Stimulated activated effector memory CD8-positive, alpha-beta T cell treated with anti-CD3 and anti-CD28 coated beads, Interleukin-12 subunit alpha, Interleukin-12 subunit beta, amount 100 ng/mL, for 72 hours (primary cell): ENCODE measurements around the gene PHACTR3.

ENCODE experiments used
- ATAC-seq: fragments of 150-1000 bp; cut with Tn5 transposase; 2 replicates; pipeline ENCODE4 v1.10.0; 2021
- DNase-seq, 2 donors: peaks; one replicate each; pipeline ENCODE4 v3.0.0; 2021 to 2022; ENCODE audit warnings: low spot score in 2 of 2
- H3K27ac Mint-ChIP-seq: one replicate; pipeline ENCODE4 v1.8.0; 2022; ENCODE audit warnings: mild to moderate bottlenecking, mixed read lengths
- H3K36me3 Mint-ChIP-seq: one replicate; pipeline ENCODE4 v1.8.0; 2022; ENCODE audit warnings: mild to moderate bottlenecking, mixed read lengths
- H3K4me1 Mint-ChIP-seq: one replicate; pipeline ENCODE4 v1.8.0; 2022; ENCODE audit warnings: mixed read lengths
- H3K4me3 Mint-ChIP-seq: one replicate; pipeline ENCODE4 v1.8.0; 2022; ENCODE audit warnings: mild to moderate bottlenecking, mixed read lengths
- H3K9me3 Mint-ChIP-seq: one replicate; pipeline ENCODE4 v1.8.0; 2022; ENCODE audit warnings: mixed read lengths

PHACTR3 gene

GRCh38 chr20:59660471-59660870 is 56.1 kb downstream of the PHACTR3 start:
- Mint-ChIP-seq H3K9me3 (peaks cover 37% of the 10 kb centered on the region), H3K27ac (no peak overlapping the region), H3K36me3 (no peaks in the 10 kb centered on the region), H3K4me3 (no peak overlapping the region), H3K4me1 (no peaks in the 10 kb centered on the region)
- ATAC-seq (no peak), DNase-seq (no peak)

GRCh38 chr20:59661153-59661552 is 56.8 kb downstream of the PHACTR3 start:
- no peak for DNase-seq

DNA sequence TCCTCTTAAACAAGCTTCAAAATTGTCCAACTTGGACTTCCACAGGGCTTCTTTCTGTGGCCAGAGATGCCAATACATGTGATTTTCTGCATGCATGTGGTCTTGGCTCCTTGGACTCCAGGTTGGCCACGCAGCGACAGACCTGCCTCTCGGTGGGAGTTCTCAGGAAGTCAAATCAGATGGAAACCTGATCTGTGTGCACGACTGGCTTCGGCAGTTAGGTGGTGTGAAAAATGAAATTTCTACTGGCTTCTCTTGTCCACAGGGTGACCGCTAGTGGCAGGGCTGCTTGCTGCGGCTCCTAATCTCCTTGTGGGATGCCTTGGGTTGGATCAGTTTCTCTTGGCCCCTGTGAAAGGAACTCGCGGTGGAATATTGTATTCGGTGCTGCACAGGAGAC is 57.3 kb downstream of the PHACTR3 start:
- Mint-ChIP-seq H3K9me3 (peaks cover 29% of the 10 kb centered on the region), H3K4me3 (no peak overlapping the region), H3K4me1 (no peaks in the 10 kb centered on the region), H3K36me3 (no peaks in the 10 kb centered on the region), H3K27ac (no peak overlapping the region)
- DNase-seq, result no peak
- no peak for ATAC-seq

More at GRCh38 chr20:59661153-59661552, 56.8 kb downstream of the PHACTR3 start:
- no peaks in the 10 kb centered on the region for H3K36me3 Mint-ChIP-seq
- peaks cover 33% of the 10 kb centered on the region for H3K9me3 Mint-ChIP-seq
- no peak overlapping the region for H3K4me3 Mint-ChIP-seq
- no peak overlapping the region for H3K27ac Mint-ChIP-seq
- no peaks in the 10 kb centered on the region for H3K4me1 Mint-ChIP-seq
- ATAC-seq, result no peak

- H3K27ac Mint-ChIP-seq, result no peak overlapping the region
- no peak for ATAC-seq
- no peak for DNase-seq
Measured at GRCh38 chr20:59662161-59662560, 57.8 kb downstream of the PHACTR3 start.

DNA sequence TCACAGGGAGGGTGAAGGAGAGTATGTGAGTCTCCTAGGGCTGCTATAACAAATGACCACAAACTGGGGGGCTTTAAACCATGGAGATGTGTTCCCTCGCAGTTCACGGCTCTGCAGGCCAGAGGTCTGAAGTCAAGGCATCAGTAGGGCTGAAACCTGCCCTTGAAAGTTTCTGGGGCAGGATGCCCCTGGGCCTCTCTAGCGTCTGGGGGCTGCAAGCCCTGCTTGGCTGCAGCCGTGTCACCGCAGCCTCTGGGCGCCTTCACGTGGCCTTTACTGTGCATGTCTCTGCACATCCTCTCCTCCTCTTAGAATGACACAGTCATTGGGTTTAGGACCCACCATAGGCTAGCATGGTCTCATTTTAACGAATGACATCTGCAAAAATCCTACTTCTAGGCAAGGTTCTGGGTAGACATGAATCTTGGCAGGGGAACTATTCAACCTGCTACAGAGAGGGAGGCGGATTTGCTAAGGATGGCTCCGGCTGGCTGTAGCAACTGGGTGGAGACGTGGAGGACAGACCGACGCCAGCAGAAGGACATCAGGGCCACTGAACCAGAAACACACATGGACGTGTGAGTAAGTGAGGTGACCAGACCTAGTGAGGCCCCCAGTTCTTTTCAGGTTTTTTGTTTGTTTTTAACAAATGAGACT is 58.6 kb downstream of the PHACTR3 start:
- DNase-seq, result no peak
- H3K4me3 Mint-ChIP-seq, result no peak overlapping the region
- ATAC-seq, result no peak
- H3K36me3 Mint-ChIP-seq, result no peaks in the 10 kb centered on the region
- no peak overlapping the region for H3K27ac Mint-ChIP-seq
- no peaks in the 10 kb centered on the region for H3K4me1 Mint-ChIP-seq
- peaks cover 16% of the 10 kb centered on the region for H3K9me3 Mint-ChIP-seq

More at GRCh38 chr20:59662161-59662560, 57.8 kb downstream of the PHACTR3 start:
- Mint-ChIP-seq H3K9me3 (peaks cover 24% of the 10 kb centered on the region), H3K36me3 (no peaks in the 10 kb centered on the region), H3K4me3 (no peak overlapping the region), H3K4me1 (no peaks in the 10 kb centered on the region)

GRCh38 chr20:59663513-59664060 is 59.2 kb downstream of the PHACTR3 start:
- H3K4me1 Mint-ChIP-seq, result no peaks in the 10 kb centered on the region
- no peak overlapping the region for H3K4me3 Mint-ChIP-seq
- H3K36me3 Mint-ChIP-seq, result no peaks in the 10 kb centered on the region
- H3K9me3 Mint-ChIP-seq, result peaks cover 10% of the 10 kb centered on the region
- ATAC-seq, result no peak
- no peak for DNase-seq
- H3K27ac Mint-ChIP-seq, result no peak overlapping the region

- Mint-ChIP-seq H3K36me3 (no peaks in the 10 kb centered on the region), H3K4me1 (no peaks in the 10 kb centered on the region), H3K4me3 (no peak overlapping the region), H3K9me3 (peaks cover 4% of the 10 kb centered on the region), H3K27ac (no peak overlapping the region)
- no peak for ATAC-seq
- DNase-seq, result no peak
Measured at GRCh38 chr20:59664421-59664941, 60.1 kb downstream of the PHACTR3 start.

GRCh38 chr20:59665656-59666555 is 61.6 kb downstream of the PHACTR3 start:
- Mint-ChIP-seq H3K4me3 (no peak overlapping the region), H3K4me1 (no peaks in the 10 kb centered on the region), H3K27ac (no peak overlapping the region), H3K36me3 (no peaks in the 10 kb centered on the region), H3K9me3 (no peaks in the 10 kb centered on the region)
- ATAC-seq (no peak), DNase-seq (no peak)

DNA sequence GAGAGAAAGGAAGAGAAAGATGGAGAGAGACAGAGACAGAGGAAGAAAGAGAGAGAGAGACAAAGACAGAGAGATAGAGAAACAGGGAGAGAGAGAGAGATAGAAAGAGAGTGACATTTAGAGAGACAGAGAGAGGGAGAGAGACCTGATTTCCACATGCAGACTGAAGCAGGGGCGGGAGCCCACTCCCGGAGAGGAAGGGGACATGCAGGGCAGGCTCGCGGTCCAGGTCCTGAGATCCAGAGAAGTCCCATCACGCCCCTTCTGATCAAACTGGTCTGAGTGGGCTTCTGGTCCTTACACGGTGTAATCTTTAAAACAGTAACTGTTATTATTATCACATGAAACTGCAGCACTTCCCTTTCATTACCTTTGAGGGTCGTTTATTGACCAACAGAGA is 62.2 kb downstream of the PHACTR3 start:
- no peaks in the 10 kb centered on the region for H3K9me3 Mint-ChIP-seq
- no peaks in the 10 kb centered on the region for H3K4me1 Mint-ChIP-seq
- DNase-seq (no peak), ATAC-seq (no peak)
- no peak overlapping the region for H3K27ac Mint-ChIP-seq
- no peaks in the 10 kb centered on the region for H3K36me3 Mint-ChIP-seq
- H3K4me3 Mint-ChIP-seq, result no peak overlapping the region

DNA sequence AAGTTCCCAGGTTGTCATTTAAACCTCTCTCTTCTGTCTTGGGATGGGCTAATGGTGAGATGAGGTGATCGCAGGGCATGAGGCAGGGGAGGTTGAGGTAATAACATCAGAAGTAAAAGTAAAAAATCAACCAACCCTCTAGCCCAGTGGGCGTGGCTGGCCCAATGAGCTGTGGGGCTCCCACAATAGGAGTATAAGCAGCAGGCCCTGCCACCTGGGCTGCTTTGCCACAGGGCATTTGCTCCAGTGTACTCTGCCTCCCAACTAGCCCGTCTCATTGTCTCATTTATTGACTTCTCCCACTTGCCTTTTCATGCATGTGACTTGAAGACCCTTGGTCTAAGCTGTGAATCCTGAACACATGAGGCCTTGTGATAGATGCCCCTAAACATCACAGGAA is 62.8 kb downstream of the PHACTR3 start:
- no peak for DNase-seq
- ATAC-seq, result no peak
- no peak overlapping the region for H3K27ac Mint-ChIP-seq
- no peaks in the 10 kb centered on the region for H3K9me3 Mint-ChIP-seq
- no peak overlapping the region for H3K4me3 Mint-ChIP-seq
- no peaks in the 10 kb centered on the region for H3K4me1 Mint-ChIP-seq
- H3K36me3 Mint-ChIP-seq, result no peaks in the 10 kb centered on the region

GRCh38 chr20:59667981-59668515 is 63.7 kb downstream of the PHACTR3 start:
- Mint-ChIP-seq H3K9me3 (no peaks in the 10 kb centered on the region), H3K27ac (no peak overlapping the region), H3K4me3 (no peak overlapping the region), H3K36me3 (no peaks in the 10 kb centered on the region), H3K4me1 (no peaks in the 10 kb centered on the region)
- ATAC-seq (no peak), DNase-seq (no peak)

DNA sequence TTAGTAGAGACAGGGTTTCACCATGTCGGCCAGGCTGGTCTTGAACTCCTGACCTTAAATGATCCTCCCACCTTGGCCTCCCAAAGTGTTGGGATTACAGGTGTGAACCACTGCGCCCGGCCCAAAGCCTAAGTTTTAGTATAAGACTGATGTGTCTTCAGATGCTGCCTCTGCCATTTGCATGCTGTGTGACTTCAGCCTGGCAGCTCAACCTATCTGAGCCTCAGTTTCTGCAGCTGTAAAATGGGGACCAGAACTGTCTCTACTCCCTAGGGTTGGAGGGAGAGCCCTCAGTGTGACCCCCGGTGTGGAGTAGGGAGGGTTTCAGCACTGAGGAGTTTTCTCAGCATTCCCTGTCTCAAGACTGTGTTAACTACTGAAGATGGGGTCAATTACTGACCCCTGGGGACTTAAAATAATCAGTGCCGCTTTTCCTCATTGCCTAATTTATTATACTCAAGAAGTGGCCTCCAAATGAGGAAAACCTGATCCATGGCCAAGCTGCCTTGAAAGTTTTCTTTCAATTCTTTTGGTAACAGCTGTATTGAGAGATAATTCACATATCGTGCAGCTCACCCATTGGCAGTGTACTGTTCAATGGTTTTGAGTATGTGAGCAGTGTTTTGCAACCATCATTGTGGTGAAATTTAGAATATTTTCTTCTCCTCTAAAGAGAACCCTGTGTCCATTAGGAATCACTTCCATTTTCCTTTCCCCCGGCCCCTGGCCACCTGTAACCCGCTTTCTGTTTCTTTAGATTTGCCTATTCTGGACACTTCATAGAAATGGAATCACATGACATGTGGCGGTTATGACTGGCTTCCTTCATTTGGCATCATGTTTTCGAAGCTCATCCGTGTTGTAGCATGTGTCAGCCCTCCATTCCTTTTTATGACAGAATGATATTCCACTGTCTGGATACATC is 64.8 kb downstream of the PHACTR3 start:
- no peaks in the 10 kb centered on the region for H3K9me3 Mint-ChIP-seq
- H3K36me3 Mint-ChIP-seq, result no peaks in the 10 kb centered on the region
- DNase-seq, result no peak
- no peak overlapping the region for H3K4me3 Mint-ChIP-seq
- no peaks in the 10 kb centered on the region for H3K4me1 Mint-ChIP-seq
- ATAC-seq, result no peak
- H3K27ac Mint-ChIP-seq, result no peak overlapping the region

GRCh38 chr20:59670786-59671492 is 66.6 kb downstream of the PHACTR3 start:
- Mint-ChIP-seq H3K9me3 (no peaks in the 10 kb centered on the region), H3K4me1 (no peaks in the 10 kb centered on the region), H3K4me3 (no peak overlapping the region), H3K36me3 (no peaks in the 10 kb centered on the region), H3K27ac (no peak overlapping the region)
- DNase-seq (no peak), ATAC-seq (no peak)
